HG02642 (cell line): ENCODE results near the gene SLC7A1.

Experiments used
- ATAC-seq: cut with Tn5 transposase; IDR thresholded peaks from one replicate; pipeline ENCODE4 v1.9.1; 2021; ENCODE audit warnings: mild to moderate bottlenecking; ENCODE audit not compliant: unreplicated experiment, poor library complexity

The SLC7A1 gene

DNA sequence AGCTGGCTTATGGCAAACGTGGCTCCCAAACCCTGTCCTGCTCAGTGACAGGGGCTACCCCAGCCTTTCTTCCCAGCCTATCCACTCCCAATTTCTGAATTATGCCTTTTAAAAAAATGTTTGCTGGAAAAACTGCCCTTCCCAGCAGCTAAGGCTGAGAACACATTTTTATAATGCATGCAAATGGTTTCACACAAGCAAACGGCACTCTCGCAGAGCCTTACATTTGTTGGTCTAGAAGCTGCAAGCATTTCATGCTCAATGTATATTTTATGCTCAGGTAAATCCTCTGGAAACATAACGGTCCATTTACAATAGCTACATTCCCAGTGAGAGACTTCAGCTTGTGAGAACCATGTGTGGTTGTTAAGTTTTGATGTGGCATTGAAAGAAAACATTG lies 61.4 kb downstream of the SLC7A1 start:
- ATAC-seq: no peak

DNA sequence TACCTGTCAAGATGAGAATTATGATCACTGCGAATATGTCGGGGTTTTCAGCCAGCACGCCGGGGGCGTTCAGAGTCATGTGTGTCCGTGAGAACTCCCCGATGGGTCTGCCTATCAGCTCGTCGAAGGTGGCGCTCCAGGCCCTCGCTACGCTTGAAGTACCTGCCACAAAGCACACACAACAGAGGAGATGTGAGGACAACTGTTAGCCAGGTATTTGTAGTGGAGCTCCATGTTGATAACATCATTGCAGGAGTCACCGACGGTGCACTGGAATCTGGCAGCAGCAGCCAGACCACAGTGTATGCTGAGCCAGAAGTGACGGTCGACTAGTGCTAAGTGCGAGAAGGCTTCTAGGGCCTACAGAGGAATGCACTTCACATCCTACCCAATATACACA lies 62.7 kb downstream of the SLC7A1 start:
- ATAC-seq: no peak

DNA sequence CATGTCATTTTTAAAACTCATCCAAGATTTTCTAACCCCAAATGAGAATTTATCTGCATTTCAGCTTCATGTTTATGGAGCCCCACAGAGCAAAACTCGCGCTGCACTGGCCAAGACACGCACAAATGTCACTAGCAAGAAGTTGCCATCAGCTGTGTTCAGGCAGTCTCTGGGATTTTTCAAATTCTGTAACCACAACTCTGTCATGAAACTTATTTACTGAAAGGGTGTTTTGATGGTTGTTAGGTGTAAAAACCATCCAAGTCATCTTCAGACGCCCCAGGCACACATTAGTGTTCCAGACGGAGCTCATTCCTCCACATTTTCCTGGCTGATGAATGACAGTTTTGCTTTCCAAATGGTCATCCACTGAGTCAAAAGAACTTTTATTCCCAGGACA lies 63.4 kb downstream of the SLC7A1 start:
- ATAC-seq: no peak

DNA sequence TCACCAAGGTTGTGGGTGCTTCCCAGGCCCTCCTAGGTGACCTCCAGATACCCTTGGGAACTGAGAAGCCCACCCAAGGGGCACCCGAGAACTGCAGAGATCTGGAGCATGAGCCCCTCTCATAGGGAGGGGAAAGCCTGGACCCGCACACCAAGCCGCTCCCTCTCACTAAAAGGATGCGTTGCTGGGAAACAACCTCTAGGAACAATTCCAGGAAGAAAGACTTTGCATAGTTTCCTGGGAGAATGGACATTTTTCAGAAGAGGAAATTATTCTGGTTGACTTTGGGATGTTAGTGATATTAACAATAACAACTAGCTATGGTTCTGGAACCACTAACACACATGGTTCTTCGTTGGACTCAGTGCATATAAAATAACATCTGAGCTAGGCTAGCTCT lies 64.6 kb downstream of the SLC7A1 start:
- no peak for ATAC-seq

DNA sequence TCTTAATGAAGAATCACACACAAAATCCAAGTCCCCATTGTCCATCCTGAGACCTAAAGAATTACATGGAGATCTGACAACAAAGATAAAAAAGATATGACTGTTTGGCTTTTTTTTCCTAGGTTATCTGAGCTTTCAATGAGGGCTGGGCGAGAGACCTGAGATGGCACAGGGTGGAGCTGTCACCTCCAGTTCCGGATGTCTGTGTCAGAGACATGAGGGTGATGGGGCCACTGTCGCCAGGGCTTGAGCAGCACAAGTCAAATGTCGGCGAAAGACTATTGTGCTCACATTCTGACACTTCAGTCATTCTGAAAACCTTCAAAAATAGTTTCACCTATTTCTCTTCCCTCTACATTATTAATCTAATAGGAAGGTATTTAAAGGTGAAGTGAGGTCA lies 65.7 kb downstream of the SLC7A1 start:
- no peak for ATAC-seq

DNA sequence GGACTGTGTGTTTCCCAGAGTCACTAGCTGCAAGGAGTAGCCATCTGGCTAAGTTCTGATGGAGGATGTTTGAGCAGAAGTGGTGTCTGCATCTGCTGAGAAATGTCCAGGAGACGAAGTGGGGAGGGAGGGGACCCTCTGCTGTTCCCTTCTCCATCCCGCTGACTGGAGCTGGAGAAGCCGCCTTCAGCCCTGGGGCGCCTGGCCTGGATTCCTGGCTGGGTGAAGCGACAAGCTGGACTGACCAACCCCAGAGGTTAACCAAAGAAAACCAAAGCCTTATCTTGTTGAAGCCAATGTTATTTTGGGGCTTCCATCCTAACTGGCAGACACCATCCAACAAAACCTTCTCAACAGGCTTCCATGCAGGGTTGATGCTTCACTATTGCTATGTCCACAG lies 67.6 kb downstream of the SLC7A1 start:
- no peak for ATAC-seq

DNA sequence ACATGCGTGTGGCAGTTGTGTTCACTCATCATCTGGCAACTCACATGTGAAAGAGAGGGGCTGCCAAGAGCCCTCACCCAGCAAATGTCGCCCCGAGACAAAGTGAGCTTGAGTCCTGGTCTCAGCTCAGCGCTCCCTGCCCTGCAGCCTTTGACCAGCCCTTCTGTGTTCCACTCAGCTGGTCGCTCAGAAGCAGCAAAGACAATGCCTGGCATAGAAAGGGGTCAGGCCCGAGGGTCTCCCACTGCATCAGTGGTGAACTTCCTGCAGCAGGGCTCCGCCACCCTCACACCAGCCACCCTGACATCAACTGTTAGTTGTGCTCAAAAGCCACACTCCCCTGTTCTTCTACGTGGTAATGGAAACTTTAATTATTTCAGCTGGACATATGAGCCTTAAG lies 68.0 kb downstream of the SLC7A1 start:
- no peak for ATAC-seq

DNA sequence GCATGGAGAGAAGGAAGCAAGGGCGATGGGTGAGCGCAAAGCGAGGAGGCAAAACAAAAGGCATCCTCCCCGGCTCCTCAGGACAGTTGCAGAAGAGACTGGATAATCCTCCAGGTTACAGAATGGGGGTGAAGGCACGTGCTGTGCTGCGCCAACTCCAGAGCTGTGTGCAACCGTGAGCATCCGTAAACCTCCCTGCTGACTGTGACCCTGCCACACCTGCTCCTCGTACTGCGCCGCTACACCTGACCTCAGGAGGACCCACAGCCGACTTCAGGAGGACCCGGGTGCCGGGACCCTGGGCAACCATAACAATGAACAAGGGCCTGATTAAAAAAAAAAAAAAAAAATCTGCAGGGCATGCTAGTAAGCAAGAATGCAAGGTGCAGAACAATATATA lies 68.7 kb downstream of the SLC7A1 start:
- no peak for ATAC-seq

DNA sequence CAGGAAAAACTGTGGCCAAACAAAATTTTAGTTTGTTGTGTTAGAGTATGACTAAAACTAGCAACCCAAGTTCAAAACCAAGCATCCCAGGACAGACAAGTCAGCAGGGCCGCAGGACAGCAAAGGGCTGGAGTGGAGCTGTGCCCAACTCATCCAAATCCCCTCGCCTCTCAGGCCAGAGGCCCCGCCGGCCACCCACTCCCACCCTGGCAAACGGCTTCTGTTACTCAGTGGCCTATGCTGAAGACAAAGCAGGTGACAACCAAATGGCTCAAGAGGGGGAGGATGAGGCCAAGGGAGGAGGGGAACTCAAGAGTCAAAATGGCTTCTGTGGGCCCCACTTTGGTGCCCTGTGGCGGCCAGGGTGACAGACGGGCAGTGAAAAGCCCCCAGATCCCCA lies 69.7 kb downstream of the SLC7A1 start:
- no peak for ATAC-seq

DNA sequence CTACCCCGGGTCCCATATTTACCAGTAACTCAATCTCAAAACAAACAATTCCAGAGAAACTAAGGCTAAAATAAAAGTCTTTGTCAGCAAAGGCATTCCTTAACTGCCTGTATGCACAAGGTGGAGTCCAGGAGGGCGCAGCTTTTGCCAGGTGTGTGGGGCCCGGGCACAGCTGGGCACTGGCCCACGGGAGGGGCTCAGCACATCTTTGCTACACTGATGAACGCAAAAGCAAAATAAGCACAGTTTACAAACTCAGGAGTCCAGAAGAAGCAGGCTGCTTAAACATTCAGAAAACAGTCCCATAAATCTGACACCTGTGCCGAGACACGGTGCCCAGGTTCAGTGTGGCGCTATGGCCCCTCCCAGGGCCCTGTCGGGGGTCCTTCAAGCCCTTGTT lies 70.8 kb downstream of the SLC7A1 start:
- no peak for ATAC-seq

DNA sequence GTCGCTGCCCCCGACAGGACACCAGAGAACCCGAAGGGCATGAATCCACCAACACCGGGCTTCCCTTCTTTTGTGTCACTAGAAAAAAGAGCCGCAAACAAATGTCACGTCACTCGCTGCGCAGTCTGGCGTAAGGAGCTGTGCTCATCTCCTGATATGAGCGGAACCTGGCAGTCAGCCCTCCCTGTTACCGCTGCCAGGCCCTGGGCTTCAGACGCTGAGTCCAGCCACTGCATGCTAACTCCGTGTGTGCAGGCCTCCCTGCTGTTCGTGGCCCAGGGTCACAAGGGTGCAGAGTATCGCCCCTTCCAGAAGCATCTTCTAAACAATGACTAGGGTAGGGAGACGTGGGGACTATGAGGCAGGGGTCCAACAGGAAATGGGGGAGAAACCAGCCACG lies 71.3 kb downstream of the SLC7A1 start:
- no peak for ATAC-seq

DNA sequence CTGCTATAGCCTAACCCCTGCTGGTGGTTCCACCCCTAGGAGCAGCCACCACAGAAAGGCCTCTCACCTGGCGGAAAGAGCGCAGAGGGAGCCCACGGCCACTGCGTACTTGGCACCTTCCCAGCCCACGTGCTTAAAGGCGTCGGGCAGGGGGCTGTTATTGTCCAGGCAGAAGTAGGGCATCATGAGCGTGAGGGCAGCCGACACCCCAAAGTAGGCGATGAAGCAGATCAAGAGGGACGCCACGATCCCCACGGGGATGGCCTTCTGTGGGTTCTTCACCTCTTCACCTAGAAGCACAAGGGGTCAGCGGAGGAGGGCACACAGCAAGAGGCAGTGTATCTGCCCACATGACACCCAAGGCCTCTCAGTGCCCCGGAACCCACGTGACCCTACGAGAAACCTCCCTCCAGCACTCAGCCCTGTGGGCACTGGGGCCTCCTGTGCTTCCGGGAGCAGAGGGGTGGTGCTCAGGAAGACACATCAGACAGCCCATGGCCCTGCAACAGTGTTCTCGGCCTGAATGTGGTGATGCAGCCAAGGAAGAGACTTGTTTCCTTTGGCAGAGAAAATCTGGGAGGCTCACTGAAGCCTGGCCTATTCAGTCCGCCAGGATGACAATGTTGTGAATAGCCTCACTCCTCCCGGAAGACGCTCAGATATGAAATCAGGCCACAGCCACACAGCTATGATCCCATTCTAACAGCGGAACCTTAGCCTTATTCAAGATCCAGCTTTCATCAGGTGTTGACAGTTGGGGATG lies 72.1 kb downstream of the SLC7A1 start:
- no peak for ATAC-seq

DNA sequence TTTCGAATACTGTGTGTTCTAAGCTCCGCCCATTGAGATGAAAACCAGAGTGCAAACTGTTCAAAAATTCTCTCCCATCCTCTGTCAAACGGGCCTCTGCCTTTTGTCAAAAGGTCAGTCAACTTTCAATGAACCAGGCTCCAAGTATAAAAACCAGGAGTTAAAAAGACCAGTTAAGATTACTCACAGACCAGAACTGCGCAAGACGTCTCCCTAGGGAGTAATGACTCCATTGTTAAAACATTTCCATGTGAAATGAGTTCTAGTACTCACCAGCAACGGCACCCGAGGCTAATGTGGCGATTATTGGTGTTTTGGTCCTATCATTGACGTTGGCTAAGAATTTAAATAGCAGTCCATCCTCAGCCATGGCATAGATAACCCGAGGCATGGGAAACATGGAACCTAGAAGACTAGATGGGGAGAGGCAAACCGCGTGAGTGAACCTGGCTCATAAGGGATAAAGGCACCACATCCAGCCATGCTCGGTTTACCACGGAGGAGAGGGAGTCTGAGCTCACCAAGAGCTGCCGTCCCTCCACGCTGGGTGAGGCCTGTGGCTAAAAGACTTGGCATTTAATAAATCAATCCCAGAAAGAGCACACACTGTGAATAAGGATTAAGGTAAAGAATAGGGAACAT lies 73.3 kb downstream of the SLC7A1 start:
- no peak for ATAC-seq

DNA sequence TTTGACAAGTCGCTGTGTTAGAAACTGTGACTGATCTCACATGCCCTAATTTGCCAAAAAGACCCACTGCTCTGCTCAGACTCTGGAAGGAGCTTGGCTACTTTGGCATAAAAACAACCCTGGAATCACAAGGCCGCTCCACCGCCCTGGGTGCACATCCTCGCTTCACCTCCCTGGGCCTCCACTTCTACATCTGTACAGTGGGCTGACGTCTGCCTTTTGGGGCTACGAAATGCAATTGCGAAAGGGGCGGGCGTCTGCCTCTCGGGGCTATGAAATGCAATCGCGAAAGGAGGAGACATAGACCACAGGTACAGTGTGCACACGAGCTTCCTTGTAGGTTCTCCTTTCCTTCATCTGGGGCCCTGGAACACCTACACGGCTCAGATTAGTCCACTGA lies 74.2 kb downstream of the SLC7A1 start:
- no peak for ATAC-seq

DNA sequence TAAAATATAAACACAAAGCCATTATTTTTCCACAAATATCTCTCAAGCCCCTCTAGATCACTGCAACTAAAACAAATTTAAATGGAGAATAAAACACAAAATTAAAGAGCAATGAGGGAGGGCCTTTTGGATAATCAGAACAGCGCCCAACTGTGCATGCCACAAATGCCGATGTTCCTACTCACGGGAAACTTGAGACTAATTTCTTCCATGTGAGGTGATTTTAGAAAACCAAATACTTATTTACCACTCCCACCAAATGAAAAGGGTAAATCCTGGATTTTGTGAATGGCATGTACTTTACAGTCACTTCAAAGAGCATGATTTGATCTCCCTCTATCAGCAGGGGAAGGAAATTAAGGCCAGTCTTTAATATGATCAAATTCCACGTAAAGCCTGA lies 74.8 kb downstream of the SLC7A1 start:
- no peak for ATAC-seq

DNA sequence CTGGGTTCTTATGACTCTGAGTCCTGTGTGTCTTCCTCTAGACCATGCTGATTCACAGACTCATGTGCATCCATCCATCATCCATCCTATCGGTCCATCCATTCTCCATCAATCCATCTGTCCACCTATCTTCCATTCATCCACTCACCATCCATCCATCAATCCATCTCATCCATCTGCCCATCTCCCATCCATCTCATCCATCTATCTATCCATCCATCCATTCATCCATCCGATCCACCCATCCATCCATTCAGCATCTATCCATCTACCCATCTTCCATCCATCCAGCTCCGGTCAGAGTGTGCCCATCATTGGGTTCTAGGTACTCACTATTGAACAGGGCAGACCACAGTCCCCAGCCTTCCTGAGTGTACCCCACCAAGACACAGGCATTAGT lies 75.6 kb downstream of the SLC7A1 start:
- ATAC-seq: no peak

DNA sequence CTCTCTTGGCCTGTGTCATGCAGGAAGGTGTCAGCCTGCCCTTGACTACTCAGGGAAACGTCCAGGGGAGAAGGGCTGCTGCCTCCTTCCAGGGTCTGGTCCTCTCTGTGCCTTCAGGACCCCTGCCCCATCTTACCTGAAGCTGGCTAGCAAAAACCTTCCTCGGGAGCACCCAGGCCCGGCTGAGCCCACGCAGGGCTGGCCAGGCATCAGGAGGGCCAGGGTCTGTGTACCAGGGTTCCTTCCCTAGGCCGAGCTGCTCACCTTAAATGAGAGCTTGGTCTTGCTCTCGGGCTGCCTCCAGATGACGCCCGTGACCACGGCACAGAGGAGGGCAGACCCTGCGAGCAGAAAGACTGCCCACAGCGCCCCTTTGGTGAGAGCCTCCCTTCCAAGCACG lies 78.6 kb downstream of the SLC7A1 start:
- ATAC-seq: no peak

DNA sequence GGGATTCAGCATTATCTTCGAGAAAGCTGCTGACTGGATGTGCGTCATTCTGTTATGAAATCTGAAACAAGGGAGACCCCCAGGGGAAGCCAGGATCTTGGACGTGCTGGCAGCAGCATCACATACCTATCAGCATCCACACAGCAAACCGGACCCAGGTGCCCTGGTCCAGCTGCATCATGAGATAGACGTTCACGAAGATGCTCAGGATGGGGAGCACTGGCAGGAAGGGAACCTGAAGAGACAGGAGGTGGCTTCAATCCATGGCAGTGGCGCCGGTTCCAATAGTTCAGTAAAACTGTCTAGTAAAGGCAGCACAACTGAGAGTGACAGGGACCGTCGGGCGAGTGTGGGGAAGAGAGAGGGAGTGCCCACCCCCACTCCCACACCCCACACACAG lies 79.5 kb downstream of the SLC7A1 start:
- no peak for ATAC-seq

DNA sequence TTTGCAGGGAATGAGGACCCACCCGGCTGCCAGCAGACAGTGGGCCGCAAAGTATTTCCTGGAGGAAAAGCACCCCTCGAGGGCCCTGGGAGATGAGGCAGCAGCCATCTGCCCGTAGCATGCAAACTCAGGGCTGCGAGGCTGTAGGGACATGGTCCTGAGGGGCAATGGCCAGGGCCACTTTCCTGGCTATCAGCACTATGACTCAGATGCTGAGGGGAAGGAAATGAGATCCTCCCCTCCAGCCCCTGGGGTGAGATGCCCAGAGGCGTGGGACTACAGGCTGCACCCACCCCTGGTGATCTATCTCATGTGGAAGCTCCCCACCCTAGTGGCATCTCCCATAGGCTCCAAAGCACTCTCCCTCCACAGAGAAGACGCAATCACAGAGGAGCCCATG lies 80.1 kb downstream of the SLC7A1 start:
- no peak for ATAC-seq

DNA sequence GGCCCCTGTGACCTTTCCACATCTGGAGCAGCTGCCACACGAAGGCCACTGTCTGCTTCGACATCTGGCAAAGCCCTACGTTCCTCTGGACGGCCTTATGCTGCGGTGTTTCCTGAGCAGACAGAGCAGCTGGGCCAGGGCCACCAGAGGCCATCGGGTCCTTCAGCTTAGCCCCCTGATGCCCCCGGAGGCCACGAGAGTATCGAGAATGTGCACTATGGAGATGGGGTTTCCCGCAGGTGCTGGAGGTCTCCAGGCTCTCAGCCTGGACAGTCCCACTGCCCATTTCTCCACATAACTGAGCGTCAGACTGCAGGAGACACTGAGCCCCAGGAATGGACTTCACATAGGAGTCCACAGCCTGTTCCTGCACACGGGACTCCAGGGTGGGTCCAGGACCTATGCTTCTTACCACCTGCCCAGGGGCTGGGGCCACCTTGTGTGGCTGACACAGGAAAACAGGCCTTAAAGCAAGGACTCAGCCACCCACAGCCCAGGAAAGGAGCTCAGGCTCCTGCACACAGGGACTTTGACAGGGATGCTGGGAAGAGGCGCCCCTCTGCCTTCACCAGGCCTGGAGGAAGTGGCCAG lies 80.7 kb downstream of the SLC7A1 start:
- no peak for ATAC-seq

DNA sequence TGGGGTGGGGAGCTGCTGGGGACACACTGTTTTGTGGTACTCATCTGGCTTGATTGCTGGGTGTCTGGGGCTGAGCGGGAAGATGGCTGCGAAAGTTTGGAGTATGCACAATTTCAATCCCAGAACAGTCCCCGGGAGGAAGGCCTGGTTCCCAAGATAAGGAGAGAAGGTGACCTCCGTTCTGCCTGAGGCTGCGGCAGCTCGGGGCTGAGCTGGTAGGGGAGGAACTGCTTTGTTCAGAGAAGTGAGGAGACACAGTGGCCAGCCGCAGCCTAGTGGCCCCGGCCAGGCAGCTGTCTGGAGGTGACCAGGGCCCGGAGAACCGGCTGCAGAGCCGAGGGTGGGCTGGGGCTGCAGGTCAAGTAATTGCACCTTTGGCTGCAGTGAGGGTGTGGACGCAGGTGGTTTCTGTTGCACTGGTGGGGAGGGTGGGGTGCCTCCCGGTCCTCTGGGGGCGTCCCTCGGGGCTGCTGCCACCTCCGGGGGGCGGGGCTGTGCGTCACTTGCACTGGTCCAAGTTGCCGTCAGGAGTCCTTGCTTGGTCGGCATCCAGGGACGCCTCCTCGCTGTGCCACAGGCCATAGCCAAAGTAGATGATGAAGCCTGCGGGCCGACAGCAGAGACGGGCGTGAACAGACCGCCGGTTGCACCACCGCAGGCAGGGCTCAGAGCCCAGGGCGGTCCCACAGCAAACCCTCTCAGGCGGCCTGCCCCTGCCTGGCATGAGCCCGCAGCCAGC lies 81.3 kb downstream of the SLC7A1 start:
- ATAC-seq: no peak
